PC-3 (cell line): ENCODE data around the gene PCSK2. TPM values are rescaled to one million over a fixed set of nuclear protein-coding genes. Genes with fewer than 3 reads are reported as not detected.

Experiments used
- ATAC-seq: fragments of 200-7000 bp; cut with Tn5 transposase; 2 replicates; pipeline ENCODE4 v1.9.1; 2020; ENCODE audit warnings: mild to moderate bottlenecking, moderate library complexity
- BruUV-seq: library from RNA; stranded (reverse); fragments of 400-500 nt; replicated peaks from 2 replicates; lab custom pipeline; 2021; lab: Mats Ljungman, UMichigan
- CTCF ChIA-PET: fragments of 300-600 bp; sonication (Branson Sonifier 250); formaldehyde crosslinking; loops from one replicate; lab custom pipeline; 2022; ENCODE audit warnings: antibody characterized with exemption; lab: Charles Lee
- POLR2A ChIA-PET: fragments of 300-600 bp; sonication (Branson Sonifier 250); formaldehyde crosslinking; loops from one replicate; lab custom pipeline; 2022; ENCODE audit warnings: antibody characterized with exemption; ENCODE audit not compliant: unreplicated experiment; lab: Charles Lee
- DNase-seq: peaks from one replicate; pipeline ENCODE4 v3.0.0-alpha.2; 2015
- H2AFZ ChIP-seq: fragments of 300-600 bp; sonication (generic); 2 replicates; pipeline ENCODE4 v1.6.0; 2016; ENCODE audit warnings: antibody characterized with exemption, low read length
- H3F3A ChIP-seq: fragments of 300-600 bp; sonication (generic); one replicate; pipeline ENCODE4 v1.6.0; 2017; ENCODE audit warnings: antibody characterized with exemption, low read length, control low read depth, mild to moderate bottlenecking; ENCODE audit not compliant: unreplicated experiment
- H3K27ac ChIP-seq: fragments of 300-600 bp; sonication (generic); 2 replicates; pipeline ENCODE4 v1.5.1; 2016; ENCODE audit warnings: mild to moderate bottlenecking, low read length
- H3K27me3 ChIP-seq: fragments of 300-600 bp; sonication (generic); 2 replicates; pipeline ENCODE4 v1.6.1; 2016; ENCODE audit warnings: low read length, mixed read lengths
- H3K36me3 ChIP-seq: fragments of 300-600 bp; sonication (generic); 2 replicates; pipeline ENCODE4 v1.6.1; 2016; ENCODE audit warnings: low read depth, mixed run types, low read length, mixed read lengths
- H3K4me1 ChIP-seq: fragments of 300-600 bp; sonication (generic); 2 replicates; pipeline ENCODE4 v1.5.1; 2016; ENCODE audit warnings: low read length; ENCODE audit not compliant: insufficient read depth
- H3K4me2 ChIP-seq: fragments of 300-600 bp; sonication (generic); 2 replicates; pipeline ENCODE4 v1.6.0; 2016; ENCODE audit warnings: low read length
- H3K4me3 ChIP-seq: fragments of 300-600 bp; sonication (generic); 2 replicates; pipeline ENCODE4 v1.5.1; 2016; ENCODE audit warnings: mild to moderate bottlenecking, low read length, mixed read lengths
- H3K79me2 ChIP-seq: fragments of 300-600 bp; sonication (generic); 2 replicates; pipeline ENCODE4 v1.6.1; 2017; ENCODE audit warnings: low read length, mixed read lengths
- H3K9ac ChIP-seq: fragments of 300-600 bp; sonication (generic); 2 replicates; pipeline ENCODE4 v1.6.0; 2016; ENCODE audit warnings: mild to moderate bottlenecking, low read length
- H3K9me2 ChIP-seq: fragments of 300-600 bp; sonication (generic); replicated peaks from 2 replicates; pipeline ENCODE4 v1.6.1; 2016; ENCODE audit warnings: mixed run types, low read length, mixed read lengths
- H3K9me3 ChIP-seq: fragments of 300-600 bp; sonication (generic); 2 replicates; pipeline ENCODE4 v1.6.1; 2016; ENCODE audit warnings: low read length, mixed read lengths
- H4K20me1 ChIP-seq: fragments of 300-600 bp; sonication (generic); 2 replicates; pipeline ENCODE4 v1.6.1; 2016; ENCODE audit warnings: low read length, mixed read lengths
- EZH2 ChIP-seq: fragments of 300-600 bp; sonication (generic); IDR thresholded peaks from one replicate; pipeline ENCODE4 v1.6.1; 2017; ENCODE audit warnings: antibody characterized with exemption, mild to moderate bottlenecking, low read length; ENCODE audit not compliant: unreplicated experiment
- EZH2phosphoT487 ChIP-seq: fragments of 300-600 bp; sonication (generic); IDR thresholded peaks from 2 replicates; pipeline ENCODE4 v1.6.1; 2018; ENCODE audit warnings: mild to moderate bottlenecking, antibody characterized with exemption, low read length, borderline replicate concordance
- intact Hi-C: fragments of 100-400 bp; cut with micrococcal nuclease; formaldehyde crosslinking; loops from 2 replicates; pipeline ENCODE4 v1.9.0; 2023
- total RNA-seq: library from RNA; depleted of rRNA; stranded (reverse); fragments of >200 nt; gene quantifications from 2 replicates; pipeline ENCODE4 v1.2.3, GENCODE V29; 2014
- TF ChIP-seq, protein P1 (sequence below): fragments of 300-600 bp; sonication (generic); conservative IDR thresholded peaks from 2 replicates; pipeline ENCODE4 v1.5.1; 2017; ENCODE audit warnings: antibody characterized with exemption, low read depth, mild to moderate bottlenecking, low read length

The PCSK2 gene
- total RNA-seq, 1 experiment from 2014 or later, result not detected

- no peak for DNase-seq
- BruUV-seq, result no TSS peak
- CTCF ChIA-PET, result no interaction called here
- TF ChIP-seq EZH2phosphoT487 (no peak), EZH2 (no peak)
- TF ChIP-seq, protein P1, sequence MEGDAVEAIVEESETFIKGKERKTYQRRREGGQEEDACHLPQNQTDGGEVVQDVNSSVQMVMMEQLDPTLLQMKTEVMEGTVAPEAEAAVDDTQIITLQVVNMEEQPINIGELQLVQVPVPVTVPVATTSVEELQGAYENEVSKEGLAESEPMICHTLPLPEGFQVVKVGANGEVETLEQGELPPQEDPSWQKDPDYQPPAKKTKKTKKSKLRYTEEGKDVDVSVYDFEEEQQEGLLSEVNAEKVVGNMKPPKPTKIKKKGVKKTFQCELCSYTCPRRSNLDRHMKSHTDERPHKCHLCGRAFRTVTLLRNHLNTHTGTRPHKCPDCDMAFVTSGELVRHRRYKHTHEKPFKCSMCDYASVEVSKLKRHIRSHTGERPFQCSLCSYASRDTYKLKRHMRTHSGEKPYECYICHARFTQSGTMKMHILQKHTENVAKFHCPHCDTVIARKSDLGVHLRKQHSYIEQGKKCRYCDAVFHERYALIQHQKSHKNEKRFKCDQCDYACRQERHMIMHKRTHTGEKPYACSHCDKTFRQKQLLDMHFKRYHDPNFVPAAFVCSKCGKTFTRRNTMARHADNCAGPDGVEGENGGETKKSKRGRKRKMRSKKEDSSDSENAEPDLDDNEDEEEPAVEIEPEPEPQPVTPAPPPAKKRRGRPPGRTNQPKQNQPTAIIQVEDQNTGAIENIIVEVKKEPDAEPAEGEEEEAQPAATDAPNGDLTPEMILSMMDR, result no peak
- peaks cover 74% of the 10 kb centered on the region for H3K27me3 ChIP-seq
- POLR2A ChIA-PET, result no interaction called here
- intact Hi-C loops, result no loop called here
- H3K9me2 ChIP-seq, result no peaks in the 10 kb centered on the region
- H3K79me2 ChIP-seq, result no peaks in the 10 kb centered on the region
- H3K4me1 ChIP-seq, result no peaks in the 10 kb centered on the region
- no peaks in the 10 kb centered on the region for H4K20me1 ChIP-seq
- no peak overlapping the region for H3K4me2 ChIP-seq
- H2AFZ ChIP-seq, result no peak overlapping the region
- H3K9me3 ChIP-seq, result no peaks in the 10 kb centered on the region
- H3K4me3 ChIP-seq, result no peak overlapping the region
- H3K27ac ChIP-seq, result no peak overlapping the region
- ATAC-seq, result no peak
- no peak overlapping the region for H3K9ac ChIP-seq
- H3K36me3 ChIP-seq, result no peaks in the 10 kb centered on the region
- no peaks in the 10 kb centered on the region for H3F3A ChIP-seq
These were observed 69.2 kb downstream of the PCSK2 start for GRCh38 chr20:17295991-17296390.

- H3K4me2 ChIP-seq, result no peak overlapping the region
- no peak for DNase-seq
- H3K4me1 ChIP-seq, result no peaks in the 10 kb centered on the region
- no peak for TF ChIP-seq EZH2
- no peaks in the 10 kb centered on the region for H3K9me2 ChIP-seq
- no peaks in the 10 kb centered on the region for H4K20me1 ChIP-seq
- no peak overlapping the region for H3K27ac ChIP-seq
- no peak for ATAC-seq
- H3F3A ChIP-seq, result no peaks in the 10 kb centered on the region
- H3K27me3 ChIP-seq, result peaks cover 76% of the 10 kb centered on the region
- intact Hi-C loops, result no loop called here
- POLR2A ChIA-PET, result no interaction called here
- CTCF ChIA-PET, result no interaction called here
- no peaks in the 10 kb centered on the region for H3K9me3 ChIP-seq
- H2AFZ ChIP-seq, result no peak overlapping the region
- H3K9ac ChIP-seq, result no peak overlapping the region
- no peaks in the 10 kb centered on the region for H3K36me3 ChIP-seq
- no peak overlapping the region for H3K4me3 ChIP-seq
- H3K79me2 ChIP-seq, result no peaks in the 10 kb centered on the region
- no TSS peak for BruUV-seq
These were observed 71.3 kb downstream of the PCSK2 start for GRCh38 chr20:17298171-17298570.

GRCh38 chr20:17298751-17299150, 71.9 kb downstream of the PCSK2 start:
- Histone ChIP-seq H3K27ac (no peak overlapping the region), H3K27me3 (peaks cover 74% of the 10 kb centered on the region), H4K20me1 (no peaks in the 10 kb centered on the region), H3K4me1 (no peaks in the 10 kb centered on the region), H3K4me2 (no peak overlapping the region), H3K9me2 (no peaks in the 10 kb centered on the region), H2AFZ (no peak overlapping the region), H3K9me3 (no peaks in the 10 kb centered on the region), H3F3A (no peaks in the 10 kb centered on the region), H3K36me3 (no peaks in the 10 kb centered on the region), H3K9ac (no peak overlapping the region), H3K4me3 (no peak overlapping the region), H3K79me2 (no peaks in the 10 kb centered on the region)
- DNase-seq, result no peak
- ATAC-seq, result no peak
- intact Hi-C loops, result no loop called here
- TF ChIP-seq EZH2 (no peak), EZH2phosphoT487 (no peak)
- TF ChIP-seq, protein P1, result no peak
- BruUV-seq, result no TSS peak
- POLR2A ChIA-PET, result no interaction called here
- CTCF ChIA-PET, result no interaction called here
